Measurements from ENCODE around the gene ASCL3. TPM values are rescaled to one million over a fixed set of nuclear protein-coding genes. Genes with fewer than 3 reads are reported as not detected.

Gene ASCL3
- not detected in 2 replicates for total RNA-seq

GRCh38 chr11:8942518-8943066, at the start of gene ASCL3:
TSS of gene ASCL3 (minus strand) at chr11:8943016. CDS start at chr11:8938161, 4,855 bp downstream.

GRCh38 chr11:8964324-8965320, 21.8 kb upstream of the ASCL3 start, which contains the start of gene TMEM9B:
TSS of gene TMEM9B (minus strand) at chr11:8964442. CDS start at chr11:8964313, 129 bp downstream.

GRCh38 chr11:8932564-8933180, 10.1 kb downstream of the ASCL3 start, which contains the start of gene C11orf16:
TSS of gene C11orf16 (minus strand) at chr11:8932947. CDS start at chr11:8932308, 639 bp downstream.

GRCh38 chr11:8911029-8911823, 31.6 kb downstream of the ASCL3 start, which contains the start of gene AKIP1:
TSS of gene AKIP1 (plus strand) at chr11:8911189. CDS start at chr11:8911450, 261 bp downstream.

Other genes with a start within 250 kb of the ASCL3 start
- gene AKIP1, start 31.8 kb downstream of the ASCL3 start, total RNA-seq: 28.0 and 32.7 TPM in 2 replicates
- not detected in 2 replicates for gene C11orf16, start 10.1 kb downstream of the ASCL3 start, total RNA-seq
- 39.9 and 45.0 TPM in 2 replicates for gene TMEM9B, start 21.4 kb upstream of the ASCL3 start, total RNA-seq
- gene NRIP3, start 61.0 kb upstream of the ASCL3 start, total RNA-seq: 1.8 and 2.5 TPM in 2 replicates
- not detected in 2 replicates for gene SCUBE2, start 148.6 kb upstream of the ASCL3 start, total RNA-seq